Right kidney (tissue), 9 donors: ENCODE measurements around the gene PPP1CC.
"Not testable (repeated sequence)": the region's sequence is repeated elsewhere in the genome, so short reads cannot be mapped to it uniquely, and the experiment has no call there.

ENCODE experiments used
- DNase-seq: peaks from one replicate; pipeline ENCODE4 v3.0.0-alpha.2; 2016
- long read RNA-seq, 8 donors: transcript quantifications; one replicate each; lab custom pipeline, GENCODE V29; 2026

PPP1CC gene
- long read RNA-seq, donor 1, transcript PPP1CC-201 (7 exons, 2,559 nt) = major isoform, 47 of 77 reads
- long read RNA-seq, donor 1, transcript PPP1CC-211 (3 exons, 582 nt) = minor isoform, 5 of 77 reads
- long read RNA-seq, donor 1, partial matches to known transcripts = 11 of 77 reads
- long read RNA-seq, donor 1, other reads (novel, unspliced or antisense) = 7 of 77 reads
- long read RNA-seq, donor 2, transcript PPP1CC-211 (3 exons, 582 nt) = minor isoform, 12 of 55 reads
- long read RNA-seq, donor 2, transcript PPP1CC-201 (7 exons, 2,559 nt) = major isoform, 34 of 55 reads
- long read RNA-seq, donor 2, partial matches to known transcripts = 8 of 55 reads
- long read RNA-seq, donor 2, other reads (novel, unspliced or antisense) = 0 of 55 reads
- long read RNA-seq, donor 3, transcript PPP1CC-201 (7 exons, 2,559 nt) = major isoform, 23 of 41 reads
- long read RNA-seq, donor 3, partial matches to known transcripts = 10 of 41 reads
- long read RNA-seq, donor 3, other reads (novel, unspliced or antisense) = 0 of 41 reads
- long read RNA-seq, donor 4, transcript PPP1CC-201 (7 exons, 2,559 nt) = major isoform, 44 of 75 reads
- long read RNA-seq, donor 4, partial matches to known transcripts = 19 of 75 reads
- long read RNA-seq, donor 4, other reads (novel, unspliced or antisense) = 0 of 75 reads
- long read RNA-seq, donor 5, transcript PPP1CC-201 (7 exons, 2,559 nt) = major isoform, 31 of 76 reads
- long read RNA-seq, donor 5, transcript PPP1CC-203 (2 exons, 1,133 nt) = minor isoform, 6 of 76 reads
- long read RNA-seq, donor 5, partial matches to known transcripts = 21 of 76 reads
- long read RNA-seq, donor 5, other reads (novel, unspliced or antisense) = 5 of 76 reads
- long read RNA-seq, donor 6, transcript PPP1CC-201 (7 exons, 2,559 nt) = major isoform, 23 of 64 reads
- long read RNA-seq, donor 6, transcript PPP1CC-211 (3 exons, 582 nt) = minor isoform, 15 of 64 reads
- long read RNA-seq, donor 6, transcript PPP1CC-203 (2 exons, 1,133 nt) = minor isoform, 5 of 64 reads
- long read RNA-seq, donor 6, partial matches to known transcripts = 14 of 64 reads
- long read RNA-seq, donor 6, other reads (novel, unspliced or antisense) = 0 of 64 reads
- long read RNA-seq, donor 7, transcript PPP1CC-201 (7 exons, 2,559 nt) = major isoform, 54 of 104 reads
- long read RNA-seq, donor 7, transcript PPP1CC-211 (3 exons, 582 nt) = minor isoform, 18 of 104 reads
- long read RNA-seq, donor 7, partial matches to known transcripts = 24 of 104 reads
- long read RNA-seq, donor 7, other reads (novel, unspliced or antisense) = 0 of 104 reads
- long read RNA-seq, donor 8, transcript PPP1CC-201 (7 exons, 2,559 nt) = major isoform, 24 of 47 reads
- long read RNA-seq, donor 8, partial matches to known transcripts = 12 of 47 reads
- long read RNA-seq, donor 8, other reads (novel, unspliced or antisense) = 0 of 47 reads

GRCh38 chr12:110742718-110743570 is at the start of gene PPP1CC:
Gene PPP1CC, minus strand, starts transcription at chr12:110742891. Its CDS starts 184 bp downstream, at chr12:110742707.
- DNase-seq = peak; percentile 93

DNA sequence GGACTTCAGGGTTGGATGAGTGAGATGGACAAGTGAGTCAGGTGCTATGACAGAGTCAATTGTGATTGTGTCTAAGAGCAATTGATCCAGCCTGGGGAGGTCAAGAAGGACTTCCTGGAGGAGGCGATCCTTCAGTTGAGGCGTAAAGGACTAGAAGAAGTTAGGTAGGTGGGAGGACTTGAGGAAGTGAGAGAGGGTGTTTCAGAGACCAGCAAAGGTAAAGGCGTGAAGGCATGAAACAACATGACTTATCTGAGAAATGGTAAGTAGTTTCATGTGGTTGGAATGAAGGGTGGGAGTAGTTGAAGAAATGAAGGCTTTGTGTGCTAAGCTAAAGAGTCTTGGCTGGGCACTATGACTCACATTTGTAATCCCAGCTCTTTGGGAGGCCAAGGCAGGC is 48.9 kb upstream of the PPP1CC start:
- no peak for DNase-seq

GRCh38 chr12:110790301-110790700 is 47.6 kb upstream of the PPP1CC start:
- no peak for DNase-seq

GRCh38 chr12:110786012-110786411 is 43.3 kb upstream of the PPP1CC start:
- no peak for DNase-seq

GRCh38 chr12:110785240-110785639 is 42.5 kb upstream of the PPP1CC start:
- no peak for DNase-seq

- no peak for DNase-seq
Observed at GRCh38 chr12:110782922-110783321, 40.2 kb upstream of the PPP1CC start.

DNA sequence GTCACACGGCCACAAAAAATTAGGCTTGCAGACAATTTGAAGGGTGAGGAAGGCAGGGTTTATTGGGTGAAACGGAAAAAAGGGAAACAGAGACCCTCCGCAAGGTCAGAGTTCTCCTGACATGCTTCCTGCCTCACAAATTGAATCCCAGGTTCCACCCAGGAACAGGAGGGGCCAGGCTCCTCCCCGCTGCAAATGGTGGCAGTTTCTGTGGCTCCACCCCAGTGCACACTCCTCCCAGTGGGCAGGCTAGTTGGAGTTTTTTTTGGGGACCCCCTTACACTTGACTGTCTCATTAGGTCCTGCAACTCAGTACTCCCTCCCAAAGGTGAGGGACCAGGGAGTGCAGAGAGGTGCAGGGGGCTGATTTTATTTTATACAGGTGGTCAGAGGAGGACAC is 39.4 kb upstream of the PPP1CC start:
- no peak for DNase-seq

DNA sequence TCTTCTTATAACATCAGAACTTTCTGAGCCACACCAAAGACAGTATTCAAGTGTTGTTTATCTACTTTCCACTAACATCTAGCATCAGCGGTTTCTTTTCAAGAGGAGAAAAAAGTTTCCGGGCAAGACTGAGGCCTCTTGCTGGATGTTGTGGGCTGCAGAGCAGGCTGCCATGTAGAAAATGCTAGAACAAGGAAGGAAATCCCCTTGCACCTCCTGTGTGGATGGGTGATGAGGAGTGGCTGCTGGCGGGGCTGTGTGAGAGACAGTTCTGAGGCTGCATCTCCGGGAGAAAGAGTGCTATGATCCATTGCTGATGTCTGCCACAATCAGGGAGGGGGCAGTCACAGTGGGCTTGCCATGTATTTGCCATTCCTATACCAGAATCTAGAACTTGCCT is 37.8 kb upstream of the PPP1CC start:
- DNase-seq = no peak

DNA sequence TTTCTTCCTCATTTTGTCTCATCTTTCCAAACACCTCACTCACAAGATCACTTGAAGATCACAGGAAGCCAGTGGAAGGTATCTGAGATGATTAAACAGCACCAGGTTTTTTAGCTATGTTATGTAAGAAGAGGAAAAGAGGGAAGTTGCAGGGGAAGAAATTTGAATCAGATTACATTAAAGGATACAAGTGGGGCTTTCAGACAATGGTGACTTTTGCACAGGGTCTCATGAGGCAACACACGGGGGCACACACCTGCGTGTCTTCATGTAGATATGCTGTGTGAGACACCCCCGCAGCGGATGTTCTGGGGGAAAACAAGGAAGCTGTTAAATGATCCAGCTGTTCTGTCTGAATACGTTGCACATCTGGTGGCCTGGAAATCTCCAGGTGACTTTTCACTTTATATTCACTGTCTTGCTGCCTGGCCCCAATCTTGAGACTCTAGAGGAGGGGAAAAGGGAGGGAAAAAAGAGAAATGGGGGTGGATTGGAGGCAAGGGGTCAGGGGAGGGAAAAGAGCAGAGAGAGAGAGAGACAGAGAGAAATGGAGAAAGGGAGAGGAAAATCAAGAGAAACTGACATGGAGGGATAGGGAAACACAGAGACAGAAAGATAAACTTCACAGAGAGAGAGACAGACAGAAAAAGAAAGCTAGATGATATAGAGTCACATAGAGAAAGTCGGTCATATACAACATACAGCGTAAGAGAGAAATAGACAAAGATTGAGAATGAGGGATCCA is 36.3 kb upstream of the PPP1CC start:
- DNase-seq = no peak

- no peak for DNase-seq
Observed at GRCh38 chr12:110776410-110776809, 33.7 kb upstream of the PPP1CC start.

GRCh38 chr12:110775997-110776396 is 33.3 kb upstream of the PPP1CC start:
- no peak for DNase-seq

DNA sequence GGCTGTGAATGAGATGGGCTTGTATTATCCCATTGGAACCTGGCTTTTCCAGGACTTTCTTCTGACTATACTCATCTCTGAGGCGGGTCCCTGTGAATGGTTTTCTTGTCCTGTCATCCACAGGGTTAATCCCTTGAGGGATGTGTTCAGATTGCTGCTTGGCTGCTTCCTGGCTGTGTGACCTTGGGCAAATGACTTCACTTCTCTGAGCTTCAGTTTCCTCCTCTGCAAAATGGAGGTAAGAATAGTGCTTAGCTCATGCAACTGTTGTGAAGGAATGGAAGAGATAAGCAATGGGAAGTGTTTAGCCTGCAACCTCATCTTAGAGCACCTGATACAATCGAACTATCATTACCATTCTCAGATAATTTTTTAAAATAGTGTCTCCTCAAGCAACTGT is 32.1 kb upstream of the PPP1CC start:
- DNase-seq = no peak

GRCh38 chr12:110768960-110769359 is 26.3 kb upstream of the PPP1CC start:
- no peak for DNase-seq

- no peak for DNase-seq
Observed at GRCh38 chr12:110767863-110768262, 25.2 kb upstream of the PPP1CC start.

- no peak for DNase-seq
Observed at GRCh38 chr12:110766311-110767154, 23.8 kb upstream of the PPP1CC start.

DNA sequence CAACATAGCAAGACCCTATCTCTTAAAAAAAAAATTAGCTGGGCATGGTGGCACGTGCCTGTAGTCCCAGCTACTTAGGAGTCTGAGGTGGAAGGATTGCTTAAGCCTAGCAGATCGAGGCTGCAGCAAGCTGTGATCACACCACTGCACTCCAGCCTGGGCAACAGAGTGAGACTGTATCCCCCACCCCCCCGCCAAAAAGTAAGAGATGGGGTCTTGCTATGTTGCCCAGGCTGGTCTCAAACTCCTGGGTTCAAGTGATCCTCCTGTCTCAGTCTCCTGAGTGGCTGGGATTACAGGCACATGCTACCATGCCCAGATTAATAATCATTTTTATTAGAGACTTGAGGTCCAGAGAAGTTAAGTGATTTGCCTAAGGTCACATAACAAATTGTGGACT is 22.9 kb upstream of the PPP1CC start:
- DNase-seq = not testable (repeated sequence)

DNA sequence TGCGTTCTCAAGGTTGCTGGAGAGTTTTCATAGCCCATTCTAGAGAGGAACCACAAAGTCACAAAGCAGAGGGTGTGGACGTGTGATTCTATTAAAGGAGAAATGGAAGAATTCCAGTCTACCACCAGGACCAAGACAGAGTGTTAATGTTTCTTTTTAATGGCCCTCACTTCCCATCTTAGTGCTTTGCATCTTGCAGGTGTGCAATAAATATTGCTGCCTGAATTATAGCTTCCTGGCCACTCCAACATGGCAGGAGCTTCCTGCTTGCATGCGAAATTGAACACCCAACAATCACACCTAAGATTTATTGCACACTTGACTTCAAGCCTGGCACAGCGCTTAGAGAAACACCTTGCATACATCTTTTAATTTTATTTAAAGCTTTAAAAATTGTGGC is 22.4 kb upstream of the PPP1CC start:
- no peak for DNase-seq

- DNase-seq = no peak
Observed at GRCh38 chr12:110763583-110763982, 20.9 kb upstream of the PPP1CC start.

GRCh38 chr12:110762891-110763290 is 20.2 kb upstream of the PPP1CC start:
- no peak for DNase-seq

GRCh38 chr12:110760204-110760609 is 17.5 kb upstream of the PPP1CC start:
- no peak for DNase-seq
